HepG2 (cell line): ENCODE results near the gene FBXW8. TPM values are rescaled to one million over a fixed set of nuclear protein-coding genes. Genes with fewer than 3 reads are reported as not detected.

ENCODE experiments used
- ATAC-seq: fragments of 200-7000 bp; cut with Tn5 transposase; 3 replicates; pipeline ENCODE4 v1.9.1; 2020; ENCODE audit warnings: mild to moderate bottlenecking, moderate library complexity
- BruUV-seq: library from RNA; stranded (reverse); fragments of 400-500 nt; replicated peaks from 2 replicates; lab custom pipeline; 2021; lab: Mats Ljungman, UMichigan
- CTCF ChIA-PET: fragments of 300-600 bp; formaldehyde crosslinking; extraction: SDS; loops from one replicate; lab custom pipeline; 2021; ENCODE audit warnings: low total read pairs, inconsistent platforms, low intra/inter-chr PET ratio; lab: Yijun Ruan, JAX
- POLR2A ChIA-PET: fragments of 350-600 bp; sonication (Branson Sonifier 250); formaldehyde crosslinking; loops from one replicate; lab custom pipeline; 2020; ENCODE audit warnings: antibody characterized with exemption, inconsistent platforms; lab: Yijun Ruan, JAX
- DNase-seq: peaks from one replicate; pipeline ENCODE4 v3.0.0-alpha.2; 2015; ENCODE audit warnings: low spot score
- FAIRE-seq: peaks from 3 replicates; lab custom pipeline; 2011; peaks lifted over from hg19 to GRCh38; lab: Jason Lieb, UNC
- H2AFZ ChIP-seq: one replicate; pipeline ENCODE4 v1.6.1; 2011; ENCODE audit warnings: low read length, inconsistent platforms
- H3K27ac ChIP-seq: fragments of 300-600 bp; 3 replicates; pipeline ENCODE4 v1.8.0; 2011; ENCODE audit warnings: mixed run types, mild to moderate bottlenecking, mixed read lengths, low read length, inconsistent platforms; ENCODE audit not compliant: insufficient read depth; ENCODE audit errors: extremely low read length
- H3K27me3 ChIP-seq, 2 experiments: fragments of 200-600 bp in 1 of 2; 2 replicates in 1 of 2; 3 replicates in 1 of 2; pipeline versions ENCODE4 v1.6.0 to v1.8.0; 2011; ENCODE audit warnings: low read length in 2 of 2, mild to moderate bottlenecking in 2 of 2, moderate library complexity in 2 of 2, inconsistent platforms in 1 of 2; ENCODE audit not compliant: insufficient read depth in 2 of 2, control insufficient read depth in 1 of 2
- H3K36me3 ChIP-seq, 2 experiments: fragments of 200-600 bp in 1 of 2; replicated peaks in 1 of 2; 2 replicates in 1 of 2; 3 replicates in 1 of 2; pipeline versions ENCODE4 v1.5.1 to v1.8.0; 2011; ENCODE audit warnings: low read length in 2 of 2, inconsistent platforms in 1 of 2; ENCODE audit not compliant: insufficient read depth in 2 of 2, control insufficient read depth in 1 of 2
- H3K4me1 ChIP-seq: 2 replicates; pipeline ENCODE4 v1.5.1; 2012; ENCODE audit warnings: low read length, inconsistent platforms; ENCODE audit not compliant: insufficient read depth
- H3K4me2 ChIP-seq: 2 replicates; pipeline ENCODE4 v1.6.0; 2011; ENCODE audit warnings: low read depth, low read length, inconsistent platforms
- H3K4me3 ChIP-seq, 3 experiments: fragments of 200-600 bp in 1 of 3; sonication (generic), shearing (Covaris generic) in 1 of 3; replicated peaks in 1 of 3; 2 replicates each; pipeline ENCODE4 v1.5.1; 2011 to 2016; ENCODE audit warnings: low read length in 3 of 3, inconsistent platforms in 2 of 3, low read depth in 2 of 3, mild to moderate bottlenecking in 2 of 3, control low read depth in 1 of 3, mixed read lengths in 1 of 3; ENCODE audit not compliant: insufficient read depth in 1 of 3
- H3K79me2 ChIP-seq: one replicate; pipeline ENCODE4 v1.6.1; 2011; ENCODE audit warnings: low read length, inconsistent platforms; ENCODE audit not compliant: insufficient read depth
- H3K9ac ChIP-seq: 2 replicates; pipeline ENCODE4 v1.6.0; 2011; ENCODE audit warnings: mild to moderate bottlenecking, low read depth, low read length, inconsistent platforms; ENCODE audit not compliant: insufficient read depth
- H3K9me3 ChIP-seq: 2 replicates; pipeline ENCODE4 v1.5.1; 2012; ENCODE audit warnings: mild to moderate bottlenecking, low read length
- H4K20me1 ChIP-seq: 2 replicates; pipeline ENCODE4 v1.6.0; 2011; ENCODE audit warnings: inconsistent platforms, mild to moderate bottlenecking, low read length, moderate library complexity; ENCODE audit not compliant: insufficient read depth
- GABPA ChIP-seq, 2 experiments: IDR thresholded peaks; 2 replicates each; pipeline ENCODE4 v1.6.1; 2011 to 2016; ENCODE audit warnings: low read depth in 2 of 2, low read length in 1 of 2, missing biosample characterization in 1 of 2, missing genetic modification characterization in 1 of 2
- MEIS1 ChIP-seq: sonication (generic); formaldehyde crosslinking; IDR thresholded peaks from 2 replicates; pipeline ENCODE4 v1.9.0; 2021; ENCODE audit warnings: mild to moderate bottlenecking, missing genetic modification reagents, moderate library complexity, borderline replicate concordance
- REL ChIP-seq: sonication (generic); formaldehyde crosslinking; conservative IDR thresholded peaks from 2 replicates; pipeline ENCODE4 v1.8.0; 2022; ENCODE audit warnings: mild to moderate bottlenecking, missing genetic modification reagents, moderate library complexity
- SMARCC2 ChIP-seq: fragments of 450-650 bp; IDR thresholded peaks from 2 replicates; pipeline ENCODE4 v1.6.1; 2017; ENCODE audit warnings: antibody characterized with exemption, mild to moderate bottlenecking
- SP140L ChIP-seq: sonication (generic); formaldehyde crosslinking; IDR thresholded peaks from 2 replicates; pipeline ENCODE4 v1.4.0; 2020; ENCODE audit warnings: missing genetic modification reagents, borderline replicate concordance
- SYNCRIP ChIP-seq: fragments of 200-400 bp; formaldehyde crosslinking; IDR thresholded peaks from 2 replicates; pipeline ENCODE4 v1.6.1; 2018; ENCODE audit warnings: mild to moderate bottlenecking, low read depth, low read length; ENCODE audit not compliant: insufficient read depth
- TEAD2 ChIP-seq: sonication (generic); formaldehyde crosslinking; IDR thresholded peaks from 2 replicates; pipeline ENCODE4 v1.9.0; 2021; ENCODE audit warnings: missing genetic modification reagents
- ZNF724P ChIP-seq: sonication (generic); formaldehyde crosslinking; IDR thresholded peaks from 2 replicates; pipeline ENCODE4 v1.8.0; 2022; ENCODE audit warnings: missing genetic modification reagents, borderline replicate concordance
- ZNF772 ChIP-seq: sonication (generic); formaldehyde crosslinking; IDR thresholded peaks from 2 replicates; pipeline ENCODE4 v1.5.0; 2020; ENCODE audit warnings: mild to moderate bottlenecking, missing genetic modification reagents
- WGBS: methylation state at CpG from one replicate; pipeline ENCODE4 v1.1.6; 2017; ENCODE audit warnings: low lambda C conversion rate; 5-methylcytosine and 5-hydroxymethylcytosine counted together
- in situ Hi-C: cut with HindIII; loops from 2 replicates; pipeline ENCODE4 v1.10.0; 2017; ENCODE audit warnings: low pct_unique_long_range_greater_than_20kb; ENCODE audit not compliant: extremely low pct_ligation_motif_present
- intact Hi-C: fragments of 100-400 bp; cut with micrococcal nuclease; formaldehyde crosslinking; loops from one replicate; pipeline ENCODE4 v1.10.0; 2022; ENCODE audit not compliant: unreplicated experiment
- polyA plus RNA-seq, 8 experiments: library from polyadenylated mRNA; depleted of rRNA in 3 of 8; stranded (reverse) in 7 of 8; unstranded in 1 of 8; fragments of >200 nt; fragmentation: Illumina TruSeq in 4 of 8; extraction: Trizol in 4 of 8; gene quantifications; 2 replicates each; pipeline versions ENCODE4 v1.2.1 to v1.2.3, GENCODE V29; 2011 to 2016; ENCODE audit warnings: low read depth in 4 of 8, missing spikeins in 1 of 8, mixed read lengths in 1 of 8; ENCODE audit not compliant: insufficient read depth in 1 of 8
- total RNA-seq, 5 experiments: library from RNA; depleted of rRNA; stranded (reverse); fragments of >200 nt; fragmentation: Illumina TruSeq; extraction: Trizol; gene quantifications; 2 replicates each; pipeline ENCODE4 v1.2.3, GENCODE V29; 2016; ENCODE audit warnings: low read depth in 1 of 5
- TF ChIP-seq, protein P1 (sequence below): sonication (generic); formaldehyde crosslinking; IDR thresholded peaks from 2 replicates; pipeline ENCODE4 v1.8.1; 2023; ENCODE audit warnings: mild to moderate bottlenecking, missing genetic modification reagents
- TF ChIP-seq, protein P2 (sequence below), 2 experiments: sonication (generic) in 1 of 2; formaldehyde crosslinking in 1 of 2; IDR thresholded peaks; 2 replicates each; pipeline versions ENCODE4 v1.4.0 to v1.6.1; 2016 to 2020; ENCODE audit warnings: borderline replicate concordance in 1 of 2, low read depth in 1 of 2, mild to moderate bottlenecking in 1 of 2, missing genetic modification reagents in 1 of 2
- TF ChIP-seq, protein P3 (sequence below): sonication (generic); formaldehyde crosslinking; IDR thresholded peaks from 2 replicates; pipeline ENCODE4 v1.5.0; 2020; ENCODE audit warnings: missing genetic modification reagents

FBXW8 gene
- total and polyA plus RNA-seq, 2 of the 13 experiments (the other 11 are each of a cell fraction or from before 2014, with no cell fraction given) = 5.1 to 5.9 TPM

DNA sequence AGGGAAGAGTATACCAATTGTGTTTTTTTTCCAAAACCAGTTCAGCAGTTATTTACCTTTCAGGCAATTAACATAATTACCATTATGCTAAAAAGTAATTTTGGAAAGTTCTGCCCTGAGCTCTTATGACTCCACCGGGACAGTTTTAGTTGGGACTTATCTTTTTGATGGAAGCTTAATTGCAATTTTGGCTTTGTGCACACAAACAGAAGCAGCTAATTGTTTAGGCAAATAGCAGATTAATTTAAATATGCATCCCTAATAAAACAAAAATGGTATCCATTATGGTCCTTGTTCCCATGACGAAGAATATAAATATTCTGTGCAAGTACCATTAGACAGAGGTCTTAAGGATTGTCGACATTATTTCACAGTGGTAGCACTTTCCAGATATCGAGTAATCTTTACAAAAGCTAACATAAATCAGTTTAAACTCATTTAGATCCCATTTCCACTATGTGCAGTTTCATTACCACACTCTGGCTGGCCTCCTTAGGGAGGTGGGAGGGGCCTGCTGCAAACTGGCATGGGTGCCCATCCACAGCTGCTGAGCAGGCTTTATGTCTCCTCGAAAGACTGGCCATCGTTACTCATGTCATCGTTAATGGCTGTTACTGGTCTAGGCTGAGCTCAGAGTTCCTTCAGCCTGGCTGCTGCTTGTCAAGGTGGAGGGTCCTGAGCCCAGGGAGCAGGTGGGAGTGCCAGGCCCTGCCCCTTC lies 68.2 kb downstream of the FBXW8 start:
- DNase-seq (no peak), FAIRE-seq (no peak), ATAC-seq (no peak)
- CTCF ChIA-PET = no interaction called here
- no peak overlapping the region for H3K27ac ChIP-seq
- H3K4me3 ChIP-seq = no peak overlapping the region
- POLR2A ChIA-PET = no interaction called here
- no peaks in the 10 kb centered on the region for H3K79me2 ChIP-seq
- no peak overlapping the region for H3K4me2 ChIP-seq
- WGBS = 95% methylated on average over 7 of the region's 7 CpGs
- H3K36me3 ChIP-seq = no peaks in the 10 kb centered on the region
- H3K4me1 ChIP-seq = no peaks in the 10 kb centered on the region
- H3K27me3 ChIP-seq = no peaks in the 10 kb centered on the region
- H2AFZ ChIP-seq = no peak overlapping the region
- H4K20me1 ChIP-seq = no peaks in the 10 kb centered on the region
- intact Hi-C loops (no loop called here), in situ Hi-C loops (no loop called here)
- TF ChIP-seq SMARCC2 (no peak), SP140L (CRISPR knock-in tag) (no peak), REL (CRISPR knock-in tag) (no peak), ZNF772 (CRISPR knock-in tag) (no peak), TEAD2 (CRISPR knock-in tag) (no peak), GABPA (IDR thresholded peaks at IDR 0.05; ENCODE audit: low read depth, low read length) (no peak), GABPA (CRISPR knock-in tag; IDR thresholded peaks at IDR 0.05; ENCODE audit: low read depth) (no peak), ZNF724P (CRISPR knock-in tag) (no peak), SYNCRIP (no peak), MEIS1 (CRISPR knock-in tag) (no peak)
- TF ChIP-seq, protein P1, sequence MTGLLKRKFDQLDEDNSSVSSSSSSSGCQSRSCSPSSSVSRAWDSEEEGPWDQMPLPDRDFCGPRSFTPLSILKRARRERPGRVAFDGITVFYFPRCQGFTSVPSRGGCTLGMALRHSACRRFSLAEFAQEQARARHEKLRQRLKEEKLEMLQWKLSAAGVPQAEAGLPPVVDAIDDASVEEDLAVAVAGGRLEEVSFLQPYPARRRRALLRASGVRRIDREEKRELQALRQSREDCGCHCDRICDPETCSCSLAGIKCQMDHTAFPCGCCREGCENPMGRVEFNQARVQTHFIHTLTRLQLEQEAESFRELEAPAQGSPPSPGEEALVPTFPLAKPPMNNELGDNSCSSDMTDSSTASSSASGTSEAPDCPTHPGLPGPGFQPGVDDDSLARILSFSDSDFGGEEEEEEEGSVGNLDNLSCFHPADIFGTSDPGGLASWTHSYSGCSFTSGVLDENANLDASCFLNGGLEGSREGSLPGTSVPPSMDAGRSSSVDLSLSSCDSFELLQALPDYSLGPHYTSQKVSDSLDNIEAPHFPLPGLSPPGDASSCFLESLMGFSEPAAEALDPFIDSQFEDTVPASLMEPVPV (CRISPR knock-in tag) = no peak
- TF ChIP-seq, protein P2, sequence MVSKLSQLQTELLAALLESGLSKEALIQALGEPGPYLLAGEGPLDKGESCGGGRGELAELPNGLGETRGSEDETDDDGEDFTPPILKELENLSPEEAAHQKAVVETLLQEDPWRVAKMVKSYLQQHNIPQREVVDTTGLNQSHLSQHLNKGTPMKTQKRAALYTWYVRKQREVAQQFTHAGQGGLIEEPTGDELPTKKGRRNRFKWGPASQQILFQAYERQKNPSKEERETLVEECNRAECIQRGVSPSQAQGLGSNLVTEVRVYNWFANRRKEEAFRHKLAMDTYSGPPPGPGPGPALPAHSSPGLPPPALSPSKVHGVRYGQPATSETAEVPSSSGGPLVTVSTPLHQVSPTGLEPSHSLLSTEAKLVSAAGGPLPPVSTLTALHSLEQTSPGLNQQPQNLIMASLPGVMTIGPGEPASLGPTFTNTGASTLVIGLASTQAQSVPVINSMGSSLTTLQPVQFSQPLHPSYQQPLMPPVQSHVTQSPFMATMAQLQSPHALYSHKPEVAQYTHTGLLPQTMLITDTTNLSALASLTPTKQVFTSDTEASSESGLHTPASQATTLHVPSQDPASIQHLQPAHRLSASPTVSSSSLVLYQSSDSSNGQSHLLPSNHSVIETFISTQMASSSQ (IDR thresholded peaks at IDR 0.05; ENCODE audit: low read depth) = no peak
- TF ChIP-seq, protein P2 (CRISPR knock-in tag; IDR thresholded peaks at IDR 0.05; ENCODE audit: borderline replicate concordance) = no peak
- TF ChIP-seq, protein P3, sequence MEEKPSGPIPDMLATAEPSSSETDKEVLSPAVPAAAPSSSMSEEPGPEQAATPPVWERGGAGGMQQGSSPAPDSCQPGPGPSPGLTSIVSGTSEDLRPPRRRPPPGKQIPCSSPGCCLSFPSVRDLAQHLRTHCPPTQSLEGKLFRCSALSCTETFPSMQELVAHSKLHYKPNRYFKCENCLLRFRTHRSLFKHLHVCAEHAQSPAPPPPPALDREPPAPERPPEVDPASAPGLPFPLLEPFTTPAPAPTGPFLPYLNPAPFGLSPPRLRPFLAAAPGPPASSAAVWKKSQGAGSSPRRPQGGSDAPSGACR = no peak
- H3K9ac ChIP-seq = no peak overlapping the region
- H3K9me3 ChIP-seq = no peaks in the 10 kb centered on the region
- no TSS peak for BruUV-seq
